Measurements from ENCODE around the gene FAM168A.

The FAM168A gene

GRCh38 chr11:73633999-73634398, 36.1 kb upstream of the FAM168A start:
- Histone ChIP-seq H3K36me3 (ENCODE audit: control insufficient read depth, insufficient read depth, low read length) (no peaks in the 10 kb centered on the region), H3K27me3 (replicated peaks; ENCODE audit: control insufficient read depth, insufficient read depth, low read length, poor library complexity, severe bottlenecking) (no peaks in the 10 kb centered on the region), H3K4me3 (ENCODE audit: insufficient read depth, low read depth, low read length, poor library complexity, severe bottlenecking) (no peak overlapping the region), H3K27ac (ENCODE audit: insufficient read depth, low read length, poor library complexity, severe bottlenecking) (no peak overlapping the region), H3K9me3 (ENCODE audit: control insufficient read depth, low read length) (no peaks in the 10 kb centered on the region), H3K4me1 (ENCODE audit: control insufficient read depth, insufficient read depth, low read length, poor library complexity, severe bottlenecking) (no peaks in the 10 kb centered on the region)
- DNase-seq = no peak

DNA sequence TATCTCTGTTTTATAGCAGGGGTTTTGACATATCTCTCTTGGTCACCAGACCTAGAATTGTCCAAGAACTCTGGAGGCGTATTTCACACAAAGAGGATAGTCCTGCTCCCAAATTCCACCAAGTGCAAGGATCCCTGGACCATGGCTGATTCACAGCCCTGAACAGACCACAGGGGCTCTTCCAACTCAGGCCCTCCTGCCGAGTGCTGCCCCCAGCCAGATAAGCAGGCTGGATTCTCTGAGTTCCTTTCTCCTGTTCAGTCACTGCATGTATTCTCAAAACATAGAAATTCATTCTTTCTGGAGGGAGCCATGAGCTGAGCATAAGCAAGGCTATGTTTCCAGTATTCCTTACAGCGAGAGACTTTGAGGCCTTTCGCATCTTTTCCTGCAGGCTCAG, 35.1 kb upstream of the FAM168A start:
- Histone ChIP-seq H3K9me3 (ENCODE audit: control insufficient read depth, low read length) (no peaks in the 10 kb centered on the region), H3K27ac (ENCODE audit: insufficient read depth, low read length, poor library complexity, severe bottlenecking) (no peak overlapping the region), H3K27me3 (replicated peaks; ENCODE audit: control insufficient read depth, insufficient read depth, low read length, poor library complexity, severe bottlenecking) (no peaks in the 10 kb centered on the region), H3K4me3 (ENCODE audit: insufficient read depth, low read depth, low read length, poor library complexity, severe bottlenecking) (no peak overlapping the region), H3K4me1 (ENCODE audit: control insufficient read depth, insufficient read depth, low read length, poor library complexity, severe bottlenecking) (no peaks in the 10 kb centered on the region), H3K36me3 (ENCODE audit: control insufficient read depth, insufficient read depth, low read length) (no peaks in the 10 kb centered on the region)
- no peak for DNase-seq

GRCh38 chr11:73629907-73630306, 32.0 kb upstream of the FAM168A start:
- no peak overlapping the region for H3K4me3 ChIP-seq (ENCODE audit: insufficient read depth, low read depth, low read length, poor library complexity, severe bottlenecking)
- no peak overlapping the region for H3K27ac ChIP-seq (ENCODE audit: insufficient read depth, low read length, poor library complexity, severe bottlenecking)
- DNase-seq = no peak
- no peaks in the 10 kb centered on the region for H3K36me3 ChIP-seq (ENCODE audit: control insufficient read depth, insufficient read depth, low read length)
- no peaks in the 10 kb centered on the region for H3K27me3 ChIP-seq (replicated peaks; ENCODE audit: control insufficient read depth, insufficient read depth, low read length, poor library complexity, severe bottlenecking)
- H3K9me3 ChIP-seq (ENCODE audit: control insufficient read depth, low read length) = no peaks in the 10 kb centered on the region
- no peaks in the 10 kb centered on the region for H3K4me1 ChIP-seq (ENCODE audit: control insufficient read depth, insufficient read depth, low read length, poor library complexity, severe bottlenecking)

GRCh38 chr11:73625696-73626318, 27.9 kb upstream of the FAM168A start:
- Histone ChIP-seq H3K9me3 (ENCODE audit: control insufficient read depth, low read length) (no peaks in the 10 kb centered on the region), H3K4me3 (ENCODE audit: insufficient read depth, low read depth, low read length, poor library complexity, severe bottlenecking) (no peak overlapping the region), H3K4me1 (ENCODE audit: control insufficient read depth, insufficient read depth, low read length, poor library complexity, severe bottlenecking) (no peaks in the 10 kb centered on the region), H3K27ac (ENCODE audit: insufficient read depth, low read length, poor library complexity, severe bottlenecking) (no peak overlapping the region), H3K27me3 (replicated peaks; ENCODE audit: control insufficient read depth, insufficient read depth, low read length, poor library complexity, severe bottlenecking) (no peaks in the 10 kb centered on the region), H3K36me3 (ENCODE audit: control insufficient read depth, insufficient read depth, low read length) (no peaks in the 10 kb centered on the region)
- DNase-seq = peak; percentile 27 to 53 (median 40)

DNA sequence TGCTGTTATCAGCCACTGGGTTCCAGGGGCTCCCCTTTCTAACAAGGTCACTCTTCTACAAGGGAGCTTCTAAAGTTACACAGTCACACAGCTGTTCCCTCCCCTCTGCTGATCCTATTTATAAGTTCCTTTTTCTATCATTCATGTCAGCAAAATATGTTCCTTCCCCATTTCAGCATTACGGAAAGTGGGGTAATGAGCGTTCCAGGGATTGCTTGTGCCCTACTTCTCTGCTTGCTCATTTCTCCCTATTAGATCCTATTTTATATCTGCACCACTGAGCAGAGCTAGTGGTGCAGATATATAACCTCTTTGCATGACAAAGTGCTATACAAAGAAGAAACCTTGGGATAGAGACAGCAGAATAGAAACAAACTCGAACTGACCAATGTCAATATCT, 25.8 kb upstream of the FAM168A start:
- Histone ChIP-seq H3K4me3 (ENCODE audit: insufficient read depth, low read depth, low read length, poor library complexity, severe bottlenecking) (no peak overlapping the region), H3K27me3 (replicated peaks; ENCODE audit: control insufficient read depth, insufficient read depth, low read length, poor library complexity, severe bottlenecking) (no peaks in the 10 kb centered on the region), H3K4me1 (ENCODE audit: control insufficient read depth, insufficient read depth, low read length, poor library complexity, severe bottlenecking) (no peaks in the 10 kb centered on the region), H3K36me3 (ENCODE audit: control insufficient read depth, insufficient read depth, low read length) (no peaks in the 10 kb centered on the region), H3K9me3 (ENCODE audit: control insufficient read depth, low read length) (no peaks in the 10 kb centered on the region), H3K27ac (ENCODE audit: insufficient read depth, low read length, poor library complexity, severe bottlenecking) (no peak overlapping the region)
- no peak for DNase-seq

- H3K27me3 ChIP-seq (replicated peaks; ENCODE audit: control insufficient read depth, insufficient read depth, low read length, poor library complexity, severe bottlenecking) = no peaks in the 10 kb centered on the region
- H3K9me3 ChIP-seq (ENCODE audit: control insufficient read depth, low read length) = no peaks in the 10 kb centered on the region
- no peak overlapping the region for H3K27ac ChIP-seq (ENCODE audit: insufficient read depth, low read length, poor library complexity, severe bottlenecking)
- H3K4me3 ChIP-seq (ENCODE audit: insufficient read depth, low read depth, low read length, poor library complexity, severe bottlenecking) = no peak overlapping the region
- DNase-seq = no peak
- no peaks in the 10 kb centered on the region for H3K4me1 ChIP-seq (ENCODE audit: control insufficient read depth, insufficient read depth, low read length, poor library complexity, severe bottlenecking)
- no peaks in the 10 kb centered on the region for H3K36me3 ChIP-seq (ENCODE audit: control insufficient read depth, insufficient read depth, low read length)
These were observed 25.1 kb upstream of the FAM168A start for GRCh38 chr11:73622926-73623593.

DNA sequence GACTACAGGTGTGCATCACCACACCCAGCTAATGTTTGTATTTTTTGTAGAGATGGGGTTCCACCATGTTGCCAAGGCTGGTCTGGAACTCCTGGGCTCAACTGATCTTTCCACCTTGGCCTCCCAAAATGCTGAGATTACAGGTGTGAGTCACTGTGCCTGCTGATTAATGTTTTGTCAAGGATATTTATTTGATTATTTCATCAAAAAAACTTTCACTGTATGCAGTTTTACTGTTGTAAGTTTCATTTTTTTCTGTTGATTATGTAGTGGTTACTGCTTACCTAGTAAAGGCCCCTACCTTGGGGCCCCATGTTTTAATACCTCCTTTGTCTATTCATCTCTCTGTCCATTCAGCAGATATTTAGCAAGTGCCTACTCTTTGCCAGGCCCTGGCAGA, 16.7 kb upstream of the FAM168A start:
- Histone ChIP-seq H3K36me3 (ENCODE audit: control insufficient read depth, insufficient read depth, low read length) (no peaks in the 10 kb centered on the region), H3K4me3 (ENCODE audit: insufficient read depth, low read depth, low read length, poor library complexity, severe bottlenecking) (no peak overlapping the region), H3K27ac (ENCODE audit: insufficient read depth, low read length, poor library complexity, severe bottlenecking) (no peak overlapping the region), H3K4me1 (ENCODE audit: control insufficient read depth, insufficient read depth, low read length, poor library complexity, severe bottlenecking) (no peaks in the 10 kb centered on the region), H3K27me3 (replicated peaks; ENCODE audit: control insufficient read depth, insufficient read depth, low read length, poor library complexity, severe bottlenecking) (no peaks in the 10 kb centered on the region), H3K9me3 (ENCODE audit: control insufficient read depth, low read length) (no peaks in the 10 kb centered on the region)
- no peak for DNase-seq

- H3K27ac ChIP-seq (ENCODE audit: insufficient read depth, low read length, poor library complexity, severe bottlenecking) = no peak overlapping the region
- DNase-seq = no peak
- H3K36me3 ChIP-seq (ENCODE audit: control insufficient read depth, insufficient read depth, low read length) = no peaks in the 10 kb centered on the region
- no peak overlapping the region for H3K4me3 ChIP-seq (ENCODE audit: insufficient read depth, low read depth, low read length, poor library complexity, severe bottlenecking)
- no peaks in the 10 kb centered on the region for H3K9me3 ChIP-seq (ENCODE audit: control insufficient read depth, low read length)
- H3K27me3 ChIP-seq (replicated peaks; ENCODE audit: control insufficient read depth, insufficient read depth, low read length, poor library complexity, severe bottlenecking) = no peaks in the 10 kb centered on the region
- no peaks in the 10 kb centered on the region for H3K4me1 ChIP-seq (ENCODE audit: control insufficient read depth, insufficient read depth, low read length, poor library complexity, severe bottlenecking)
These were observed 14.8 kb upstream of the FAM168A start for GRCh38 chr11:73612601-73613140.

GRCh38 chr11:73598719-73599379, 937 bp upstream of the FAM168A start:
- Histone ChIP-seq H3K36me3 (ENCODE audit: control insufficient read depth, insufficient read depth, low read length) (no peaks in the 10 kb centered on the region), H3K27me3 (replicated peaks; ENCODE audit: control insufficient read depth, insufficient read depth, low read length, poor library complexity, severe bottlenecking) (no peaks in the 10 kb centered on the region), H3K9me3 (ENCODE audit: control insufficient read depth, low read length) (no peaks in the 10 kb centered on the region), H3K4me3 (ENCODE audit: insufficient read depth, low read depth, low read length, poor library complexity, severe bottlenecking) (peak overlapping the region; percentile 80), H3K27ac (ENCODE audit: insufficient read depth, low read length, poor library complexity, severe bottlenecking) (peak overlapping the region; percentile 80), H3K4me1 (ENCODE audit: control insufficient read depth, insufficient read depth, low read length, poor library complexity, severe bottlenecking) (peaks cover 11% of the 10 kb centered on the region)
- DNase-seq = no peak

DNA sequence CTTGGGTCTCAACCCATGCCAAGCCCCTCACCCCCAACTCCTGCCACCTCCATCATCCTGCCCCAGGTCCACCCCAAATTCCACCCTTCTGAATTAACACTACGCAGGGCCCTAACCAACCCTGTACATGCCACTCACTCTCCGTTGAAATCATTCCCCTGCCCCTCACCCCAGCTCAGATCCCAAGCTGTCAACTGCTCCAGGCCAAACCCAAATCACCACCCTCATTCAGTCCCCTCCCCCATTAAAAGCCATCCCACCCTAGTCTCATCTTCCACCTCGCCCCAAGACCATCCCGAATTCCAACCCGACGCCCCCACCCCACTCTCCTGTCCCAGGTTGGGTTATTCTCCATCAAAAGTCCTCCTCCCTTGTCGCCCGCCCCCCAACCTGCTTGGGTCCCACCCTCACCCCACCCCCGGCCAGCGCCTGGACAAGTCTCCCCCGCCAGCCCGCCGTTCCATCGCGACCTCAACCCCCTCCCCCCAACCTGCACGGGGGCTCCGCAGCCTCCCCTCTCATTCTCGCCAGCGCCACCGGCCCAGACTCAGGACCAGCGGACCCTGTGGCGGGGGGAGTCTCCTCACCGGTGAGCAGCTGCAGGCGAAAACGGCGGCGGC, 466 bp downstream of the FAM168A start:
- Histone ChIP-seq H3K9me3 (ENCODE audit: control insufficient read depth, low read length) (no peaks in the 10 kb centered on the region), H3K4me3 (ENCODE audit: insufficient read depth, low read depth, low read length, poor library complexity, severe bottlenecking) (peak overlapping the region; percentile 80), H3K4me1 (ENCODE audit: control insufficient read depth, insufficient read depth, low read length, poor library complexity, severe bottlenecking) (peaks cover 11% of the 10 kb centered on the region), H3K27ac (ENCODE audit: insufficient read depth, low read length, poor library complexity, severe bottlenecking) (peak overlapping the region; percentile 80), H3K36me3 (ENCODE audit: control insufficient read depth, insufficient read depth, low read length) (no peaks in the 10 kb centered on the region), H3K27me3 (replicated peaks; ENCODE audit: control insufficient read depth, insufficient read depth, low read length, poor library complexity, severe bottlenecking) (no peaks in the 10 kb centered on the region)
- no peak for DNase-seq
